GM23248 (cell line): ENCODE measurements around the gene CDH4. TPM values are rescaled to one million over a fixed set of nuclear protein-coding genes. Genes with fewer than 3 reads are reported as not detected.

ENCODE experiments used
- DNase-seq: peaks from one replicate; pipeline ENCODE4 v3.0.0-alpha.2; 2015
- H2AFZ ChIP-seq: fragments of 200-600 bp; sonication (generic); 2 replicates; pipeline ENCODE4 v1.6.1; 2016; ENCODE audit warnings: antibody characterized with exemption
- H3F3A ChIP-seq: fragments of 200-600 bp; sonication (generic); 2 replicates; pipeline ENCODE4 v1.6.1; 2016; ENCODE audit warnings: mild to moderate bottlenecking, antibody characterized with exemption, mixed run types; ENCODE audit not compliant: insufficient read depth
- H3K27ac ChIP-seq: fragments of 200-600 bp; sonication (generic); 2 replicates; pipeline ENCODE4 v1.5.1; 2016; ENCODE audit warnings: mild to moderate bottlenecking
- H3K27me3 ChIP-seq: fragments of 200-600 bp; sonication (generic); replicated peaks from 2 replicates; pipeline ENCODE4 v1.6.1; 2016; ENCODE audit warnings: mild to moderate bottlenecking; ENCODE audit not compliant: insufficient read depth
- H3K36me3 ChIP-seq: fragments of 200-600 bp; sonication (generic); 2 replicates; pipeline ENCODE4 v1.6.1; 2016; ENCODE audit warnings: low read depth, mild to moderate bottlenecking
- H3K4me1 ChIP-seq: fragments of 200-600 bp; sonication (generic); 2 replicates; pipeline ENCODE4 v1.6.1; 2016; ENCODE audit warnings: mild to moderate bottlenecking; ENCODE audit not compliant: insufficient read depth
- H3K4me2 ChIP-seq: fragments of 200-600 bp; sonication (generic); one replicate; pipeline ENCODE4 v1.6.1; 2016; ENCODE audit warnings: mild to moderate bottlenecking; ENCODE audit not compliant: unreplicated experiment
- H3K4me3 ChIP-seq: fragments of 200-600 bp; sonication (generic); 2 replicates; pipeline ENCODE4 v1.5.1; 2016; ENCODE audit warnings: mild to moderate bottlenecking
- H3K79me2 ChIP-seq: fragments of 200-600 bp; sonication (generic); 2 replicates; pipeline ENCODE4 v1.6.1; 2016; ENCODE audit warnings: mild to moderate bottlenecking; ENCODE audit not compliant: insufficient read depth
- H3K9ac ChIP-seq: fragments of 200-600 bp; sonication (generic); 2 replicates; pipeline ENCODE4 v1.6.1; 2016; ENCODE audit warnings: mild to moderate bottlenecking
- H3K9me2 ChIP-seq: fragments of 200-600 bp; sonication (generic); 2 replicates; pipeline ENCODE4 v1.6.1; 2016; ENCODE audit warnings: mixed run types, mild to moderate bottlenecking, moderate library complexity; ENCODE audit not compliant: insufficient read depth
- H3K9me3 ChIP-seq: fragments of 200-600 bp; sonication (generic); one replicate; pipeline ENCODE4 v1.6.1; 2017; ENCODE audit warnings: low read depth
- H4K20me1 ChIP-seq: fragments of 200-600 bp; sonication (generic); 2 replicates; pipeline ENCODE4 v1.6.0; 2016; ENCODE audit not compliant: insufficient read depth
- EZH2 ChIP-seq: fragments of 200-600 bp; sonication (generic); IDR thresholded peaks from 2 replicates; pipeline ENCODE4 v1.6.1; 2018; ENCODE audit warnings: antibody characterized with exemption, mild to moderate bottlenecking; ENCODE audit not compliant: insufficient read depth, poor library complexity, severe bottlenecking
- EZH2phosphoT487 ChIP-seq: fragments of 200-600 bp; sonication (generic); IDR thresholded peaks from 2 replicates; pipeline ENCODE4 v1.6.1; 2018; ENCODE audit warnings: antibody characterized with exemption, moderate library complexity, mild to moderate bottlenecking, low read depth; ENCODE audit not compliant: insufficient read depth
- WGBS, 2 experiments: methylation state at CpG; one replicate each; pipeline ENCODE4 v1.1.6; 2015 to 2017; ENCODE audit warnings: low lambda C conversion rate in 2 of 2, low coverage in 1 of 2; ENCODE audit errors: missing lambda C conversion rate in 2 of 2; 5-methylcytosine and 5-hydroxymethylcytosine counted together
- in situ Hi-C: fragments of 300-500 bp; cut with MboI; formaldehyde crosslinking; loops from 2 replicates; pipeline ENCODE4 v1.15.0; 2020
- polyA plus RNA-seq: library from polyadenylated mRNA; unstranded; fragments of >200 nt; fragmentation: Nextera tagmentation; extraction: Ambion mirVana; gene quantifications from 2 replicates; pipeline ENCODE4 v1.2.1, GENCODE V29; 2016
- total RNA-seq: library from RNA; depleted of rRNA; stranded (reverse); fragments of >200 nt; shearing (Covaris generic); gene quantifications from 2 replicates; pipeline ENCODE4 v1.2.3, GENCODE V29; 2014

CDH4 gene
- total and polyA plus RNA-seq, 2 experiments from 2014 or later, result 1.1 to 3.9 TPM

- H3F3A ChIP-seq, result no peaks in the 10 kb centered on the region
- 0 out of 2 replicates have a peak, but pooled peaks cover 2% of the 10 kb centered on the region for H3K27me3 ChIP-seq
- 4 to 5% methylated on average over 4 of the region's 4 CpGs for WGBS, 2 experiments
- no peaks in the 10 kb centered on the region for H3K36me3 ChIP-seq
- H3K27ac ChIP-seq, result no peak overlapping the region
- no peak overlapping the region for H3K9ac ChIP-seq
- in situ Hi-C loops, result no loop called here
- H3K4me1 ChIP-seq, result no peaks in the 10 kb centered on the region
- H3K4me3 ChIP-seq, result no peak overlapping the region
- H3K79me2 ChIP-seq, result no peaks in the 10 kb centered on the region
- no peaks in the 10 kb centered on the region for H3K9me2 ChIP-seq
- no peak for TF ChIP-seq EZH2phosphoT487
- no peak for TF ChIP-seq EZH2
- H3K4me2 ChIP-seq, result no peak overlapping the region
- no peak overlapping the region for H2AFZ ChIP-seq
- DNase-seq, result no peak
- no peaks in the 10 kb centered on the region for H3K9me3 ChIP-seq
- H4K20me1 ChIP-seq, result no peaks in the 10 kb centered on the region
Observed at GRCh38 chr20:61724376-61724775, 472.3 kb downstream of the CDH4 start.

DNA sequence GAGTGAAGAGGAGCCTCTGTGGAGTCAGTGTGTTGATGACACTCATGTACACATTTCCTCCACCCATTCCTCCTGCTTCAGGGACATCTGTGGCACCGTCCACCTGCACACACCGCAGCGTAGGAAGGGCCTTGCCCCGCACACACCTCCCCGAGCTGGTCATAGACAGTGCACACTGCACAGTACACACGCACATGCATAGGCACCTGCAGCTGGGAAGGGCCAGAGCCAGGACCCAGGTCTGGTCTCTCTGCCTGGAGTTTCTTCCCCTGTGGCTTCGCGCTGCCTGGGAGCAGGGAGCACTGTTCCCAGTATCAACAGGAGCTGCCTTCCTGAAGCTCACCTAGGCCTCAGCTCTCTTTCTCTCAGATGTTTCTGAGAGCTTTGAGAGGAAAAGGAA is 473.1 kb downstream of the CDH4 start:
- no peak overlapping the region for H3K4me2 ChIP-seq
- DNase-seq, result no peak
- TF ChIP-seq EZH2phosphoT487 (no peak), EZH2 (no peak)
- no peaks in the 10 kb centered on the region for H3K36me3 ChIP-seq
- no peaks in the 10 kb centered on the region for H3K79me2 ChIP-seq
- no peaks in the 10 kb centered on the region for H3K4me1 ChIP-seq
- H3K4me3 ChIP-seq, result no peak overlapping the region
- no peak overlapping the region for H2AFZ ChIP-seq
- no peaks in the 10 kb centered on the region for H3K27me3 ChIP-seq
- H3K9me2 ChIP-seq, result no peaks in the 10 kb centered on the region
- H3K9ac ChIP-seq, result no peak overlapping the region
- H3F3A ChIP-seq, result no peaks in the 10 kb centered on the region
- H3K9me3 ChIP-seq, result no peaks in the 10 kb centered on the region
- H4K20me1 ChIP-seq, result no peaks in the 10 kb centered on the region
- in situ Hi-C loops, result no loop called here
- no peak overlapping the region for H3K27ac ChIP-seq
- WGBS, 2 experiments, result 58 to 70% methylated on average over 8 of the region's 8 CpGs

DNA sequence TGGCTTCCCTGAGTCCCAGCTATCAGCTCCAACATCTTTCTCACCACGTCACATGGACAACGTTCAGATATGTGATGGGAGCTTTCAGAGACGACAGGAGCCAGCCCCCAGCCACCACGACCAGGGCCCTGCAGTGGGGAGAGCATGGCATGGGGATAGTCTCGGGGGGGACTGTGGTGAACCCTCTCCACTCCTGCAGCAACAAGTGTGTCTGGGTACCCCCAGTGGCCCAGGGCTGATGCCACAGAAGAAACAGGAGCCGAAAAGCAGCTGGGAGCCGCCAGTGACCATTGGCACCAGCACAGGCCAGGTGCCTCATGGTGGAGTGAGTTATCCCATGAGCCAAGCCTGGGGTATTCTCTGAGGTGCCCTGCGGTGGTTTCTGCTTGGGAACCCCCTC is 473.9 kb downstream of the CDH4 start:
- Histone ChIP-seq H3K36me3 (no peaks in the 10 kb centered on the region), H3K9me3 (no peaks in the 10 kb centered on the region), H2AFZ (no peak overlapping the region), H3K27me3 (no peaks in the 10 kb centered on the region), H4K20me1 (no peaks in the 10 kb centered on the region), H3K27ac (no peak overlapping the region), H3K79me2 (no peaks in the 10 kb centered on the region), H3K4me1 (no peaks in the 10 kb centered on the region), H3F3A (no peaks in the 10 kb centered on the region), H3K9me2 (no peaks in the 10 kb centered on the region), H3K4me2 (no peak overlapping the region), H3K9ac (no peak overlapping the region), H3K4me3 (no peak overlapping the region)
- 38 to 45% methylated on average over 8 of the region's 8 CpGs for WGBS, 2 experiments
- no peak for TF ChIP-seq EZH2phosphoT487
- no peak for TF ChIP-seq EZH2
- in situ Hi-C loops, result no loop called here
- no peak for DNase-seq

DNA sequence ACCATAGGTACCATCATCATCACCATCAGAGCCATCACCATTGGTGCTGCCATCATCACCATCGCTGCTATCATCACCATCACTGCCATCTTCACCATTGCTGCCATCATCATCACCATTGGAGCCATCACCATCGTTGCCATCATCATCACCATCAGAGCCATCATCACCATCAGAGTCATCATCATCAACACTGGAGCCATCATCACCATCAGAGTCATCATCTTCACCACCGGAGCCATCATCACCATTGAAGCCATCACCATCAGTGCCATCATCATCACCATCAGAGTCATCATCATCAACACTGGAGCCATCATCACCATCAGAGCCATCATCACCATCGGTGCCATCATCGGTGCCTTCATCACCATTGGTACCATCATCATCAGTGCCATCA is 474.9 kb downstream of the CDH4 start:
- DNase-seq, result no peak

GRCh38 chr20:61727761-61728160 is 475.7 kb downstream of the CDH4 start:
- no peak overlapping the region for H3K27ac ChIP-seq
- no peaks in the 10 kb centered on the region for H3F3A ChIP-seq
- DNase-seq, result no peak
- H2AFZ ChIP-seq, result no peak overlapping the region
- 26 to 50% methylated on average over 1 to 2 of the region's 2 CpGs for WGBS, 2 experiments
- H3K4me3 ChIP-seq, result no peak overlapping the region
- H4K20me1 ChIP-seq, result no peaks in the 10 kb centered on the region
- H3K9me2 ChIP-seq, result no peaks in the 10 kb centered on the region
- in situ Hi-C loops, result no loop called here
- H3K9me3 ChIP-seq, result no peaks in the 10 kb centered on the region
- H3K4me2 ChIP-seq, result no peak overlapping the region
- TF ChIP-seq EZH2, result no peak
- no peak for TF ChIP-seq EZH2phosphoT487
- no peaks in the 10 kb centered on the region for H3K4me1 ChIP-seq
- H3K79me2 ChIP-seq, result no peaks in the 10 kb centered on the region
- H3K36me3 ChIP-seq, result no peaks in the 10 kb centered on the region
- H3K27me3 ChIP-seq, result no peaks in the 10 kb centered on the region
- H3K9ac ChIP-seq, result no peak overlapping the region

More for the DNA sequence above, 474.9 kb downstream of the CDH4 start:
- Histone ChIP-seq H3K4me2 (no peak overlapping the region), H3K27ac (no peak overlapping the region), H3K9me3 (no peaks in the 10 kb centered on the region), H2AFZ (no peak overlapping the region), H3K4me1 (no peaks in the 10 kb centered on the region), H3K9ac (no peak overlapping the region), H3K4me3 (no peak overlapping the region), H3K9me2 (no peaks in the 10 kb centered on the region), H4K20me1 (no peaks in the 10 kb centered on the region), H3K36me3 (no peaks in the 10 kb centered on the region), H3K79me2 (no peaks in the 10 kb centered on the region), H3K27me3 (no peaks in the 10 kb centered on the region), H3F3A (no peaks in the 10 kb centered on the region)
- WGBS, 2 experiments, result 65 to 72% methylated on average over 5 of the region's 5 CpGs
- no peak for TF ChIP-seq EZH2
- TF ChIP-seq EZH2phosphoT487, result no peak
- in situ Hi-C loops, result no loop called here
